ENCODE results near the gene CTH. TPM values are rescaled to one million over a fixed set of nuclear protein-coding genes. Genes with fewer than 3 reads are reported as not detected.

The CTH gene
- total RNA-seq, 1 experiment from 2014 or later = 33.9 TPM

DNA sequence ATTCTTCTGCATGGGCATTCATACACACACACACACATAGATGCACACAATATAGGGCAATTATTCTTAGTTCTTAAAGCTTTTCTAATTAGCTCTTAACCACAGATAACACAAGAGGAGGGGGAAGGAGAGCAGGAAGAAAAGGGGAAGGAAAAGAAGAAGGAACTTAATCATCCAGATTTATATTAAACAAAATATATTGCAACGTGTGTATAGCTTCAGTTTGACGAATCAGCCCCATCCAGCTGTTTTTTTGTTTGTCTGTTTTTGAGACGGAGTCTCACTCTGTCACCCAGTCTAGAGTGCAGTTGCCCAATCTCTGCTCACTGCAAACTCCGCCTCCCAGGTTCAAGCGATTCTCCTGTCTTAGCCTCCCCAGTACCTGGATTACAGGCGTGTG is 34.9 kb upstream of the CTH start:
- H3K27ac ChIP-seq = no peak overlapping the region
- H3K4me3 ChIP-seq = no peak overlapping the region
- H3K4me2 ChIP-seq = no peak overlapping the region
- no peak for DNase-seq
- TF ChIP-seq, protein P1, sequence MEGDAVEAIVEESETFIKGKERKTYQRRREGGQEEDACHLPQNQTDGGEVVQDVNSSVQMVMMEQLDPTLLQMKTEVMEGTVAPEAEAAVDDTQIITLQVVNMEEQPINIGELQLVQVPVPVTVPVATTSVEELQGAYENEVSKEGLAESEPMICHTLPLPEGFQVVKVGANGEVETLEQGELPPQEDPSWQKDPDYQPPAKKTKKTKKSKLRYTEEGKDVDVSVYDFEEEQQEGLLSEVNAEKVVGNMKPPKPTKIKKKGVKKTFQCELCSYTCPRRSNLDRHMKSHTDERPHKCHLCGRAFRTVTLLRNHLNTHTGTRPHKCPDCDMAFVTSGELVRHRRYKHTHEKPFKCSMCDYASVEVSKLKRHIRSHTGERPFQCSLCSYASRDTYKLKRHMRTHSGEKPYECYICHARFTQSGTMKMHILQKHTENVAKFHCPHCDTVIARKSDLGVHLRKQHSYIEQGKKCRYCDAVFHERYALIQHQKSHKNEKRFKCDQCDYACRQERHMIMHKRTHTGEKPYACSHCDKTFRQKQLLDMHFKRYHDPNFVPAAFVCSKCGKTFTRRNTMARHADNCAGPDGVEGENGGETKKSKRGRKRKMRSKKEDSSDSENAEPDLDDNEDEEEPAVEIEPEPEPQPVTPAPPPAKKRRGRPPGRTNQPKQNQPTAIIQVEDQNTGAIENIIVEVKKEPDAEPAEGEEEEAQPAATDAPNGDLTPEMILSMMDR (conservative IDR thresholded peaks at IDR 0.05) = no peak
- no peak for TF ChIP-seq EZH2 (IDR thresholded peaks at IDR 0.05; ENCODE audit: low read depth)
- no peaks in the 10 kb centered on the region for H4K20me1 ChIP-seq (ENCODE audit: insufficient read depth)
- CTCF ChIA-PET = no interaction called here
- H3K9me3 ChIP-seq (ENCODE audit: insufficient read depth, low read depth) = no peaks in the 10 kb centered on the region
- no peaks in the 10 kb centered on the region for H3K27me3 ChIP-seq (ENCODE audit: insufficient read depth, low read depth)
- no peaks in the 10 kb centered on the region for H3K36me3 ChIP-seq (ENCODE audit: low read depth)
- 0 out of 2 replicates have a peak, but pooled peaks cover 4% of the 10 kb centered on the region for H3F3A ChIP-seq (ENCODE audit: insufficient read depth, low read depth)
- no peak overlapping the region for H2AFZ ChIP-seq
- H3K79me2 ChIP-seq (ENCODE audit: low read depth) = no peaks in the 10 kb centered on the region
- no TSS peak for BruUV-seq (replicated peaks)
- peaks cover 14% of the 10 kb centered on the region for H3K4me1 ChIP-seq (replicated peaks; ENCODE audit: insufficient read depth)
- intact Hi-C loops (cut with micrococcal nuclease; ENCODE audit: unreplicated experiment) = no loop called here
- POLR2A ChIA-PET (ENCODE audit: unreplicated experiment) = no interaction called here
- H3K9me2 ChIP-seq (ENCODE audit: insufficient read depth) = no peaks in the 10 kb centered on the region

- H3F3A ChIP-seq (ENCODE audit: insufficient read depth, low read depth) = no peaks in the 10 kb centered on the region
- BruUV-seq (replicated peaks) = no TSS peak
- no peak overlapping the region for H3K27ac ChIP-seq
- H3K9me2 ChIP-seq (ENCODE audit: insufficient read depth) = no peaks in the 10 kb centered on the region
- intact Hi-C loops (cut with micrococcal nuclease; ENCODE audit: unreplicated experiment) = no loop called here
- no peak overlapping the region for H3K4me3 ChIP-seq
- no peaks in the 10 kb centered on the region for H4K20me1 ChIP-seq (ENCODE audit: insufficient read depth)
- H3K79me2 ChIP-seq (ENCODE audit: low read depth) = no peaks in the 10 kb centered on the region
- no peaks in the 10 kb centered on the region for H3K4me1 ChIP-seq (replicated peaks; ENCODE audit: insufficient read depth)
- H3K9me3 ChIP-seq (ENCODE audit: insufficient read depth, low read depth) = no peaks in the 10 kb centered on the region
- no peak overlapping the region for H2AFZ ChIP-seq
- CTCF ChIA-PET = no interaction called here
- H3K36me3 ChIP-seq (ENCODE audit: low read depth) = no peaks in the 10 kb centered on the region
- POLR2A ChIA-PET (ENCODE audit: unreplicated experiment) = no interaction called here
- no peak for DNase-seq
- H3K27me3 ChIP-seq (ENCODE audit: insufficient read depth, low read depth) = no peaks in the 10 kb centered on the region
- TF ChIP-seq, protein P1 (conservative IDR thresholded peaks at IDR 0.05) = no peak
- TF ChIP-seq EZH2 (IDR thresholded peaks at IDR 0.05; ENCODE audit: low read depth) = no peak
- H3K4me2 ChIP-seq = no peak overlapping the region
Measured at GRCh38 chr1:70382682-70383081, 28.4 kb upstream of the CTH start.

DNA sequence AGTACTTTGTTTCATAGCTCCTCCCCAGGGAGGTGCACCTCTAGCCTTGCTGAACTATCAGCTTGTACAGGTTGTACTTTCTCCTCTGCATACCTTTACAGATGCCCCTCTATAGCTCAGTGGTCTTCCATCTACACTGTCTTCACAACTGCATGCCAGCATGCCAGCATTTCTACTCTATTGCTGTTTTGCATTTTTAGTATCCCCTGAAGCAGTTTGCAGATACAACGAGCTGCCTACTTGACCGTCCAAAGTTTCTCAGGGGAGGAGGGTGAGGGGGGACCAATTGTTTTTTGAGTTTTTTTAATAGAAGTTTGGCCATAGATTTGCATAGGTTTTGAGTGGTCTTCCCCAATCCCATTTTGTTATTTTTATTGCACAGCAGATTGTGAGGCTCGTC is 27.6 kb upstream of the CTH start:
- H3K36me3 ChIP-seq (ENCODE audit: low read depth) = no peaks in the 10 kb centered on the region
- no peaks in the 10 kb centered on the region for H4K20me1 ChIP-seq (ENCODE audit: insufficient read depth)
- no peaks in the 10 kb centered on the region for H3F3A ChIP-seq (ENCODE audit: insufficient read depth, low read depth)
- TF ChIP-seq EZH2 (IDR thresholded peaks at IDR 0.05; ENCODE audit: low read depth) = no peak
- TF ChIP-seq, protein P1 (conservative IDR thresholded peaks at IDR 0.05) = no peak
- no peak for DNase-seq
- ChIA-PET CTCF (no interaction called here), POLR2A (ENCODE audit: unreplicated experiment) (no interaction called here)
- intact Hi-C loops (cut with micrococcal nuclease; ENCODE audit: unreplicated experiment) = no loop called here
- no peaks in the 10 kb centered on the region for H3K79me2 ChIP-seq (ENCODE audit: low read depth)
- H3K4me3 ChIP-seq = no peak overlapping the region
- no peaks in the 10 kb centered on the region for H3K27me3 ChIP-seq (ENCODE audit: insufficient read depth, low read depth)
- H3K9me2 ChIP-seq (ENCODE audit: insufficient read depth) = no peaks in the 10 kb centered on the region
- no peak overlapping the region for H2AFZ ChIP-seq
- no peak overlapping the region for H3K4me2 ChIP-seq
- no peak overlapping the region for H3K27ac ChIP-seq
- H3K9me3 ChIP-seq (ENCODE audit: insufficient read depth, low read depth) = no peaks in the 10 kb centered on the region
- no TSS peak for BruUV-seq (replicated peaks)
- no peaks in the 10 kb centered on the region for H3K4me1 ChIP-seq (replicated peaks; ENCODE audit: insufficient read depth)
